Measurements from ENCODE around the gene PALMD.

The PALMD gene

DNA sequence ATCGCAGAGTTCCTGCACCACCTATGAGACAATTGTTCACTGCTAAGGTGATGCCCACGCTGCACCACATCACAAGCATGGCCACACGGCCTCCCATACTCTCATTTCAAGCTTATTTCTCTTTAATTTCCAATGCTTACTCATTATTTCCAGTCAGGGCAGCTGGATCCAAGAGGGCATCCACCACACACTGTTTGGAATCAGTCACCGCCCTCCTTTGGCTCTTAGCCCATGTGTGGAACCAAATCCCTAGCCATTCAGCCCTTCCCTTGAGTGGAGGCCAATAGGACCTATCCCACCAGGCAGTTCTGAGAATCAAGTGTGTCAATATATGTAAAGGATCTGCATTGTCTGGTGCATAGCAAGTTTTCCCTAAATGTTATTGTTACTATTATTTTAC is 26.3 kb upstream of the PALMD start:
- Mint-ChIP-seq H3K27ac (no peak overlapping the region), H3K36me3 (no peaks in the 10 kb centered on the region), H3K9me3 (no peaks in the 10 kb centered on the region), H3K27me3 (peaks cover 1% of the 10 kb centered on the region), H3K4me3 (no peak overlapping the region), H3K4me1 (no peaks in the 10 kb centered on the region)
- ATAC-seq (ENCODE audit: low read depth) (no peak), DNase-seq (ENCODE audit: low spot score in 2 of 2) (no peak)

DNA sequence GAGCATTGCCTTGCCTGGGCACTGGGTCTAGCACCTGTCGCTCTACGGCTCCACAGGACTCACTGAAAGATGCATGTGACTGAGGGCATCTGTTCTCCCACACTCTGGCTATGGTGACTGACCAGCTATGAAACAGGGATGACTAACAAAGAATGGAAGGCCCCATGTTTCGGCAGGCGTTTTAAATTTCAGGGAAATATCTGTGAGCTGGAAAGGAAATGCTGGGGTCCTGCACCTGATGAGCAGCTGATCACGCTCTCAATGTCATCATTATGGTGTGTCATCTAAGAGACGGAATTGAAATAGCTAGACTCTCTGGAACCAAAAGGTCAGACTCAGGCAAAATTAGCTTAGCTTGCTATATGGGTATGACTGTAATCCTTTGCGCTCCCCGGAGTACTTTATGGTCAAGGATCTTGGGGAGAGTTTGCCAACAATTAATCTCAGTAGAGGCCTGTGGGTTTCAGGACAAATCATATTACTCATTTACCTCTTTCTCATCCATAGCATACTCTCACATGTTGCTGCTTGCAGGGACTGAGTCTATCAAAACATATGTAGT is 24.5 kb upstream of the PALMD start:
- Mint-ChIP-seq H3K9me3 (no peaks in the 10 kb centered on the region), H3K4me3 (no peak overlapping the region), H3K27ac (no peak overlapping the region), H3K4me1 (no peaks in the 10 kb centered on the region), H3K36me3 (no peaks in the 10 kb centered on the region), H3K27me3 (peaks cover 1% of the 10 kb centered on the region)
- DNase-seq (ENCODE audit: low spot score in 2 of 2) = no peak
- no peak for ATAC-seq (ENCODE audit: low read depth)

DNA sequence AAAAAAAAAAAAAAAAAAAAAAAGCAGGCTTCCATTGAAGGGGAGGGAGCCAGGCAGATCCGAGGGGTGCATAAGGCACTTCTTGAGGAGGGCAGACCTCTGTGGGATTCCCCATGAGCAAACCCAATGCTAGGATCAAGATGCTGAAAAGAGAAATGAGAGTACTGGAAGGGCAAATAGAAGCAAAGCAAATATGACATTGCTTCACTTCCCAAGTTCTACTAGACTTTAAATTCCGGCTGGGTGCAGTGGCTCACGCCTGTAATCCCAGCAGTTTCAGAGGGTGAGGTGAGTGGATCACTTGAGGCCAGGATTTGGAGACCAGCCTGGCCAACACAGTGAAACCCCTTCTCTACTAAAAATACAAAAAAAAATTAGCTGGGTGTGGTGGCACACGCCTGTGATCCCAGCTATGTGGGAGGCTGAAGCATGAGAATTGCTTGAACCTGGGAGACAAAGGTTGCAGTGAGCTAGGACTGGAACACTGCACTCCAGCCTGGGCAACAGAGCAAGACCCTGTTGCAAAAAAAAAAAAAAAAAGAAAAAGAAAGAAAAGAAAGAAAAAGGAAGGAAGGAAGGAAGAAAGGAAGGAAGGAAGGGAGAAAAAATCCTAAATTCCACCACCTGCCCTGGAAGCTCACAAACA is 23.1 kb upstream of the PALMD start:
- Mint-ChIP-seq H3K4me3 (no peak overlapping the region), H3K36me3 (no peaks in the 10 kb centered on the region), H3K4me1 (no peaks in the 10 kb centered on the region), H3K27ac (no peak overlapping the region), H3K27me3 (peaks cover under 1% of the 10 kb centered on the region), H3K9me3 (no peaks in the 10 kb centered on the region)
- ATAC-seq (ENCODE audit: low read depth) (no peak), DNase-seq (ENCODE audit: low spot score in 2 of 2) (no peak)

DNA sequence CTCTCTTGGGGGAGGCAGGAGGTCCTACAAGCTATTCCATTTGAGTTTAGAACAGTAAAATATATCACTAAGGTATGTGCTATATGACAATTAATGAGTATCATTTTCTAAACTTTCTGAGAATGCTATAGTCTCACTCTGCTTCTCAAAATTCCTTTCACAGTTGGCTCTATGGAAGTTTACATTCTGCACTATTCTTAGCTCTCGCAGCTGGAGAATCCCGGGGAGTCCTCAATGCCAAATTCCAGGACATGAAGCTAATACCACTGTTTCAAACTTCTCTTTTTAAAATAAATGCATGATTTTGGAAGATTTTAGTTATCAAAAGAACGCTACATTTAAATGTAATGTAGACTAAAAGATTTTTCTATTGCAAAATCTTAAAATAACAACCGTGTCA is 22.4 kb upstream of the PALMD start:
- ATAC-seq (ENCODE audit: low read depth) (no peak), DNase-seq (ENCODE audit: low spot score in 2 of 2) (no peak)
- no peak overlapping the region for H3K4me3 Mint-ChIP-seq
- no peaks in the 10 kb centered on the region for H3K9me3 Mint-ChIP-seq
- no peaks in the 10 kb centered on the region for H3K4me1 Mint-ChIP-seq
- H3K36me3 Mint-ChIP-seq = no peaks in the 10 kb centered on the region
- no peaks in the 10 kb centered on the region for H3K27me3 Mint-ChIP-seq
- H3K27ac Mint-ChIP-seq = no peak overlapping the region

DNA sequence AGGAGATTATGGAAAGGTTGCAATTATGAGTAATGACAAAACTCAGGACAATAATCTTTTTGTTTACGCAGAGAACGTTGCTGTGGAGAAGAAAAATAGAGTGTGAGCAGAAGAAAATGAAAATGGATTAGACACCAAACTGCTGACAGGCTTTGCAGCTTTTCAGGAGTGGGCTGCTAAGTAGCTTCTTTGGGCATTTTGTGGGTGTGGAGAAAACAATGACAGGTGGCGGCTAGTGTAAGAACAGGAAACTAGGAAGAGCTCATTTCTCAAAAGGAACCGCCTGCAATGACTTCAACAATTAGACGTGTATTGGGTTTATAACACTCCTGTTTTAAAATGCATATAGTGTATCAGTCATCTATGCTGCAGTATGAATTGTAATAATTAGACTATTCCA is 18.3 kb upstream of the PALMD start:
- H3K27ac Mint-ChIP-seq = no peak overlapping the region
- no peak overlapping the region for H3K4me3 Mint-ChIP-seq
- peaks cover 5% of the 10 kb centered on the region for H3K27me3 Mint-ChIP-seq
- no peaks in the 10 kb centered on the region for H3K9me3 Mint-ChIP-seq
- DNase-seq (ENCODE audit: low spot score in 2 of 2) (no peak), ATAC-seq (ENCODE audit: low read depth) (no peak)
- H3K4me1 Mint-ChIP-seq = no peaks in the 10 kb centered on the region
- no peaks in the 10 kb centered on the region for H3K36me3 Mint-ChIP-seq

DNA sequence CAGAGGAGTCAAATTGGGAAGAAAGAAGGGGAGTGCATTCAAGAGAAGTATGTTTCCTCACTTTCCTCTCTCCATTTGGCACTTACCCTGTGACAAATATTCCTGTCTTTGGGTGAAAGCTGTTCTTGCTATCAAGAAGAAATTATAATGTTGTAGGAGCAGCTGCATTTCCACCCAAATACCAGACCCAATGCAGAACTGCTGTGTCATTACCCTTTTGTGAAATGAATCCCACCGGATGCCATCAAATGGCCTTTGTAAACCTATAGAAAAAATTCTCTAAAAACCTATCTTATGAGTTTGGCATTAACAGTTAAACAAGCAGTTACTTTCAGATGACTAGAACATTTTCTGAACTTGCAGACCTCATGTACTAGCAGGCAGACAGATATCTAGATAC is 16.7 kb upstream of the PALMD start:
- Mint-ChIP-seq H3K36me3 (no peaks in the 10 kb centered on the region), H3K4me3 (no peak overlapping the region), H3K27me3 (peaks cover 7% of the 10 kb centered on the region), H3K9me3 (no peaks in the 10 kb centered on the region), H3K27ac (no peak overlapping the region), H3K4me1 (no peaks in the 10 kb centered on the region)
- no peak for DNase-seq (ENCODE audit: low spot score in 2 of 2)
- no peak for ATAC-seq (ENCODE audit: low read depth)

- DNase-seq (ENCODE audit: low spot score in 2 of 2) (no peak), ATAC-seq (ENCODE audit: low read depth) (no peak)
- Mint-ChIP-seq H3K27ac (no peak overlapping the region), H3K27me3 (peaks cover 5% of the 10 kb centered on the region), H3K4me3 (no peak overlapping the region), H3K4me1 (no peaks in the 10 kb centered on the region), H3K9me3 (no peaks in the 10 kb centered on the region), H3K36me3 (no peaks in the 10 kb centered on the region)
Observed at GRCh38 chr1:99634971-99635624, 10.8 kb upstream of the PALMD start.

- H3K27me3 Mint-ChIP-seq = peaks cover 4% of the 10 kb centered on the region
- DNase-seq (ENCODE audit: low spot score in 2 of 2) (no peak), ATAC-seq (ENCODE audit: low read depth) (no peak)
- H3K4me1 Mint-ChIP-seq = no peaks in the 10 kb centered on the region
- H3K36me3 Mint-ChIP-seq = no peaks in the 10 kb centered on the region
- no peak overlapping the region for H3K27ac Mint-ChIP-seq
- no peaks in the 10 kb centered on the region for H3K9me3 Mint-ChIP-seq
- no peak overlapping the region for H3K4me3 Mint-ChIP-seq
Observed at GRCh38 chr1:99635664-99636063, 10.2 kb upstream of the PALMD start.

GRCh38 chr1:99636647-99637175 is 9.2 kb upstream of the PALMD start:
- Mint-ChIP-seq H3K27ac (no peak overlapping the region), H3K4me3 (no peak overlapping the region), H3K36me3 (no peaks in the 10 kb centered on the region), H3K4me1 (no peaks in the 10 kb centered on the region), H3K9me3 (no peaks in the 10 kb centered on the region), H3K27me3 (peaks cover 2% of the 10 kb centered on the region)
- no peak for ATAC-seq (ENCODE audit: low read depth)
- DNase-seq (ENCODE audit: low spot score in 2 of 2) = no peak

DNA sequence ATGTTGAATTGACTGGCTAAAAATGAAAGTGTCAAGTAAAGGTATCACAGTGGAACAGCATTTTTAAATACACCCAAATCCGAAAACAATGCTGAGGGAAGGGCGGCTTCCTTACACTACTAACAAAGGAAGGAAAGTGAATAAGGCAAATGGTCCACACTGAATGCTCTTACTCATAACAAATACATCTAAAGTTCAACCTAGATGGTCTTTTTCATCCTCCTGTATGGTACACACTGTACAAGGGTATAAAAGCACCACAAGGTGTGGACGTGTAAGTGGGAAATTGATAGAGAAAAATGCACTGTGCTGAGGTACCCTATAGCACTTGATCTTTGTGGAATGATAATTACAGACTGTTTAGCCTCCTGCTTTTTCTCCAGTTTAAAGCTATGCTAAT is 7.1 kb upstream of the PALMD start:
- Mint-ChIP-seq H3K27me3 (no peaks in the 10 kb centered on the region), H3K9me3 (no peaks in the 10 kb centered on the region), H3K36me3 (no peaks in the 10 kb centered on the region), H3K27ac (no peak overlapping the region), H3K4me3 (no peak overlapping the region), H3K4me1 (no peaks in the 10 kb centered on the region)
- no peak for ATAC-seq (ENCODE audit: low read depth)
- DNase-seq (ENCODE audit: low spot score in 2 of 2) = no peak

- DNase-seq (ENCODE audit: low spot score in 2 of 2) = no peak
- Mint-ChIP-seq H3K4me1 (no peaks in the 10 kb centered on the region), H3K4me3 (no peak overlapping the region), H3K27me3 (no peaks in the 10 kb centered on the region), H3K36me3 (no peaks in the 10 kb centered on the region), H3K9me3 (no peaks in the 10 kb centered on the region), H3K27ac (no peak overlapping the region)
- ATAC-seq (ENCODE audit: low read depth) = no peak
Observed at GRCh38 chr1:99639408-99639807, 6.5 kb upstream of the PALMD start.

GRCh38 chr1:99639945-99640344 is 6.0 kb upstream of the PALMD start:
- ATAC-seq (ENCODE audit: low read depth) (no peak), DNase-seq (ENCODE audit: low spot score in 2 of 2) (no peak)
- H3K9me3 Mint-ChIP-seq = no peaks in the 10 kb centered on the region
- no peak overlapping the region for H3K4me3 Mint-ChIP-seq
- H3K4me1 Mint-ChIP-seq = no peaks in the 10 kb centered on the region
- H3K36me3 Mint-ChIP-seq = no peaks in the 10 kb centered on the region
- no peak overlapping the region for H3K27ac Mint-ChIP-seq
- H3K27me3 Mint-ChIP-seq = no peaks in the 10 kb centered on the region

DNA sequence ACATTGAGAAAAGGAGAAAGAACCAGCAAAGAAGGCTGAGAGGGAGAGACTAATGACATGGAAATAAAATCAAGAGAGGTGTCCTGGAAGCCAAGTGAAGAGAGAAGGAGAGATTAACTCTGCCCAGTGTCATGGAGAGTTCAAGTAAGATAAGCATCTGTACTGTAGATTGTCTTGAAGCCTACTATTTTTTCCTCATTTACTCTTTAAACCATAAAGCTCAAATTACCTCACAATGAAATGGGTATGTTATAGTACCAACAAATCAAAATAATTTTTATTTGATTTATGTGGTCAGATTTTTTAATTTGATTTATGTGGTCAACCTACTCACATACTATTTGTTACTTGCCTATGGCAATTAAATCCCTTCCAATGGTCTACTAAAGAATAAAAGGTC is 5.2 kb upstream of the PALMD start:
- no peaks in the 10 kb centered on the region for H3K36me3 Mint-ChIP-seq
- ATAC-seq (ENCODE audit: low read depth) (no peak), DNase-seq (ENCODE audit: low spot score in 2 of 2) (no peak)
- no peak overlapping the region for H3K4me3 Mint-ChIP-seq
- no peaks in the 10 kb centered on the region for H3K4me1 Mint-ChIP-seq
- H3K9me3 Mint-ChIP-seq = no peaks in the 10 kb centered on the region
- H3K27me3 Mint-ChIP-seq = peaks cover 2% of the 10 kb centered on the region
- no peak overlapping the region for H3K27ac Mint-ChIP-seq

DNA sequence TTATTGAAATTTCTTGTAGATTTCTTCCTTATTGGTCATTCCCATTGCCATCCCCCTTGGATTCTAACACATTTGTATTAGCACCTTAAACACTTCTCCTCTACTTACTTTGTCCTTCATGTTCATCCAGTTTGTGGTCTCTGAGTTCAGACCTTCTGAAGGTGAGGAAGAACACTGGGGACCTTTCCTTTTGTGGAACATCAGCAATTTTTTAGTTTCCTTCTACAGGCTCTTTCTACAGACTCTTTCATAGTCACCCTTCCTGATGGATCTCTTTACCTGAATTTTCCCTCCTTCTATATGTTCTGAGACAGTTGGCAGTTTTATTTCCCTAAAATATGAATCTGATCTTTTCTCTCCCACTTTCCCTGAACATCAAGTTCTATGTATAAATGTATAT is 4.4 kb upstream of the PALMD start:
- no peak overlapping the region for H3K4me3 Mint-ChIP-seq
- no peak for DNase-seq (ENCODE audit: low spot score in 2 of 2)
- no peak overlapping the region for H3K27ac Mint-ChIP-seq
- no peaks in the 10 kb centered on the region for H3K9me3 Mint-ChIP-seq
- no peaks in the 10 kb centered on the region for H3K4me1 Mint-ChIP-seq
- H3K27me3 Mint-ChIP-seq = peaks cover 4% of the 10 kb centered on the region
- ATAC-seq (ENCODE audit: low read depth) = no peak
- no peaks in the 10 kb centered on the region for H3K36me3 Mint-ChIP-seq

DNA sequence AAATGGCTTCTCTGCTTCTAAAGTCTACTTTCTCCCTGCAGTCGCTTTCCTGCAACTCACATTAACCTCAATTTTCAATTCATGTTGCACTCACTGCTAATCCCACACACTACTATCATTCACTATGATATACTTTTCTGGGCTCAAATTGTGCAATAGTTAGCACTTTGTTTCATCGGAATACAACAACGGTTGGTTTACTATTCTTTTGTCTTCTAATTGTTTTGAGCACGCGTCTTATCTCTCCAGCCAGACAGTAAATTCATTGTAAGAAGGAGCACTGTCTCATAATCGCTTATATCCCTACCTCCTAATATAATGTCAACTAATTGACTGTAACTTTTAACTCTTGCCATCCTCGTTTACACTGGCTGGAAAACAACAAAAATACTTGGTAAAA is 3.9 kb upstream of the PALMD start:
- no peaks in the 10 kb centered on the region for H3K4me1 Mint-ChIP-seq
- peaks cover 4% of the 10 kb centered on the region for H3K27me3 Mint-ChIP-seq
- no peak for ATAC-seq (ENCODE audit: low read depth)

More for the DNA sequence above, 3.9 kb upstream of the PALMD start:
- Mint-ChIP-seq H3K36me3 (no peaks in the 10 kb centered on the region), H3K4me3 (no peak overlapping the region), H3K9me3 (no peaks in the 10 kb centered on the region), H3K27ac (no peak overlapping the region)
- DNase-seq (ENCODE audit: low spot score in 2 of 2) = no peak
